GM21515 (cell line): Measurements from ENCODE around the gene TSHZ2.
A peak's percentile ranks its signal among the peaks of the same experiment; 100 is the strongest.

Source experiments
- ATAC-seq: cut with Tn5 transposase; IDR thresholded peaks from one replicate; pipeline ENCODE4 v1.9.1; 2021; ENCODE audit not compliant: unreplicated experiment

Gene TSHZ2

GRCh38 chr20:53190225-53190624 is 218.1 kb downstream of the TSHZ2 start:
- ATAC-seq, result no peak

DNA sequence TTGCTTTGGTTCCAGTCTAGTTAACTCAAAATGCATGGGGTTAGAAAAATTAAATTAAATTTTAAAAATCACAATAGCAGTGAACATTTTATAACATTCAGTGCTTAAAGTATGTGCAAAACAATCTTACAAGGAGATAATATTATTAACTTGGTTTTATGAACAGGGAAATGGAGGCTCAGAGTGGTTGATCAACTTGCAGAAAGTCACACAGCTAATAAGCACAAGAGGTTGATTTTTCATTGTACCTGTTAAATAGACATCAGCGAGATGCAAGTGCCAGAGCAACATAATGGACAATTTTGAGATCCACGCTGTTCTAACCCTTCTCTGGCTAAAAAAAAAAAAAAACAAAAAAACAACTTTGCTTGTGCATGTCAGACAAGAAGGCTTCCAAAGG is 219.8 kb downstream of the TSHZ2 start:
- no peak for ATAC-seq

- ATAC-seq, result no peak
Measured at GRCh38 chr20:53194306-53195290, 222.4 kb downstream of the TSHZ2 start.

DNA sequence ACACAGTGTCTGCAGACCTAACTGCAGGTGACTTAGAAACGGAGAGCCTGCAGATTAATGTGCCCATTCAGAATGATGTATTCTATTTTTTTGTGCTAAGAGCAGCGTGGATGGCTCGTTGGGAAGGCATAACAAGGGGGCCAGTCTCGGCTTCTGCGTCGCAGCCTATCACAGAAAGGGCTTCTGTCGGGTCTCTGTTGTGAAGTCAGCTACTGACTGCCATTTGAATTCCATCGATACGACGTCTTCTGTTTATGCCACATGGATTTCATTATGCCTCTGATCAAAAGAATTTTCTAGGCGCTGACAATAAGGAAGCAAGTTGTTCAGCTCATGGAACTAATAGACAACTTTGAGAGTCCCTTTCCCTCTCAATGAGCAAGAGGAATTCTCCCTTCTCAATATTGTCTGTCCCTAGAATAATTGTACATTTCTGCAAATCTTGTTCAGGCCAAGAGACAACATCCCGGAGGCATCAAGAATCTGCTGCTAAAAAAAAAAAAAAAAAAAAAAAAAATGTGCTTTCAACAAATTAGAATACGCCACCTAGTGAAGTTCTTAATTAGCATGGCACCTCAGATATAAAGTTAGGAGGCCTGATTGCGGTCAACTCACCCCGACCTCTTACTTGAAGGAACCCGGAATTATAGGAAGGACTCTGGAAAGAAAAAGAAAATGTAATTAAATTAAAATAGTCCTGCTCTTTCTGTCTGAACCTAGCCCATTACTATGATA is 223.9 kb downstream of the TSHZ2 start:
- ATAC-seq, result no peak

DNA sequence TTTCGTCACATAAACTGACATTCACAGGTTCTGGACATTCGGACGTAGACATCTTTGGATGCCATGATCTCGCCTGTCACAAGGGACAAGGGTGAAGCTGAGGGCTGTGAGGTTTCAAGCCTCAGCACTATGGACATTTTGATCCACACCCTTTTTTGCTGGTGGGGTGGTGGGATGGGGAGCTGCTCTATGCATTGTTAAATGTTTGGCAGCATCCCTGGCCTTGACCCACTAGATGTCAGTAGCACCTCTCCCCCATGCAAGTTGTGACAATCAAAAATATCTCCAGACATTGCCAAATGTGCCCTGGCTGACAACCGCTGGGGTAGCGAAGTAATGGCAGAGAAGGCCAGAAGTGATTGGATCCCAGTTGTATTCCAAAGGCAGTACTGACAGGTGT is 229.4 kb downstream of the TSHZ2 start:
- no peak for ATAC-seq

- no peak for ATAC-seq
Measured at GRCh38 chr20:53202777-53203176, 230.6 kb downstream of the TSHZ2 start.

DNA sequence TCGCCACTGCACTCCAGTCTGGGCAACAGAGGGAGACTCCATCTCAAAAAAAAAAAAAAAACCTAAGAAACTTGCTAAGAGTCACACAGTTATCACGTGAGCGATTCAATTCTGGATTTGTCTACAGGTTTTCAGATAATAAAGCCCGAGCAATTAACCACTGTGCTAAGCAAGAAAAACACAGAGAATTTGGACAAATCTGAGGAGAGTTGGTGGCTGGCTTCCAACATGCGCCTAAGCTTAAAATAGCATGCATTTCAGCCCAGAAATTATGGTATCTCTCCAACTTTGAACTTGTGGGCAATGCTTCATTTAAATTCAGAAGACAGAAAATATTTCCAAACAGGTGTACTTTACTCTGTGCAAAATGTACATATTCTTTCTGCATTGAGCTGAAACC is 232.9 kb downstream of the TSHZ2 start:
- no peak for ATAC-seq

GRCh38 chr20:53208110-53208832 is 236.1 kb downstream of the TSHZ2 start:
- no peak for ATAC-seq

DNA sequence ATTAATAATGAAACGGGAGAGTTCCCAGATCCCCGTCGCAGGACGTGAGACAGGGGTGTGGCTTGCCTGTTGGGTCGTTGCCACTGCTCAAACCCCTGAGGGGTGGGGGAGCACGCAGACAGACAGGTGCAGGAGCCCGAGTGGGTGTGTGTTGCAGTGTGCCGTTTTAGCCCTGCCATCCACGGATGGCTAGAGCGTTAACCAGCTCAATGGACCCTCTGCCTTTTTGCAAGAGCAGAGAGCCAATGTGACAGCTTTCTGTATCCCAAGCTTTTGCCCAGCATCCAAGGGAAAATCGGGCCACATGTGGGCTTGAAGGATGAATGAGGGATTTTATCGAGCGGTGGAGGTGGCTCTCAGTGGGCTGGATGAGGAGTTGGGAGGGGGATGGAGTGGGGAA is 237.9 kb downstream of the TSHZ2 start:
- no peak for ATAC-seq

- ATAC-seq, result no peak
Measured at GRCh38 chr20:53210931-53211330, 238.8 kb downstream of the TSHZ2 start.

- ATAC-seq, result no peak
Measured at GRCh38 chr20:53212018-53212417, 239.9 kb downstream of the TSHZ2 start.

- ATAC-seq, result no peak
Measured at GRCh38 chr20:53214392-53214791, 242.2 kb downstream of the TSHZ2 start.

GRCh38 chr20:53215166-53215565 is 243.0 kb downstream of the TSHZ2 start:
- no peak for ATAC-seq

- ATAC-seq, result no peak
Measured at GRCh38 chr20:53216478-53216855, 244.3 kb downstream of the TSHZ2 start.

DNA sequence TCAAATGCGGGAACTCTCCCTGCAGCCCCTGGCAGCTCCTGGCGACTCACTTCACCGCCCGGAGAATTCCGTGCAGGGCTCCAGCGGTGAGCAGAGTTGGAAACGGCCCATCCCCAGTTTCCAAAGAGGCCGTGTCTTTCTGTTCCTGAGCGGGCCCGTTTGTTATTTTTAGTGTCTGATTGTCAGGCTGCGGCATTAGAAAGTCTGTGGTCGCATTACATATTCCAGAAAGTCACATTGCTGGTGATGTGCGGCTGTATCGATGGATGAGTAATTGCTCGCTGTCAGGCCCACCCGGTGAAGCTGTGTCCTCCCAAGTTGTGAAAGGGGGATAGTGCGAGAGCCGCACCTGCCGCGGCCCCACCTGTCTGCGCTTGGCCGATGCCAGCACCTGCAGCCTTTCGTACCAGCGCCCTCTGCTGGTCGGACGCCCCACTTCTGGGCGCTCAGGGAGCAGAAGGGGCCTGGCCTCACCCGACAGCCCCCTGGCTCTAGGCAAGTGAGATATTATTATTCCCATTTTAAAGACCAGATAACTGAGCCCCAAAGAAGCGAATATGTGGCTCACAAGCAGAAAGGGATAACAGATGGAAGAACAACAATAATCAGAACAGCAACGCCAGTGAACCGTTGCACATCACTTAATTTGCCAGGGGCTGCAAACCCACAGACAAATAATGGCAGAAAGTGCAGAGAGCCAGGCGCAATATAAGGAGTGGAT is 244.9 kb downstream of the TSHZ2 start:
- peak; percentile 79 for ATAC-seq

GRCh38 chr20:53220482-53221307 is 248.5 kb downstream of the TSHZ2 start:
- ATAC-seq, result no peak

- no peak for ATAC-seq
Measured at GRCh38 chr20:53221731-53222130, 249.6 kb downstream of the TSHZ2 start.

GRCh38 chr20:53222416-53222815 is 250.3 kb downstream of the TSHZ2 start:
- ATAC-seq, result no peak

- no peak for ATAC-seq
Measured at GRCh38 chr20:53222932-53223331, 250.8 kb downstream of the TSHZ2 start.

DNA sequence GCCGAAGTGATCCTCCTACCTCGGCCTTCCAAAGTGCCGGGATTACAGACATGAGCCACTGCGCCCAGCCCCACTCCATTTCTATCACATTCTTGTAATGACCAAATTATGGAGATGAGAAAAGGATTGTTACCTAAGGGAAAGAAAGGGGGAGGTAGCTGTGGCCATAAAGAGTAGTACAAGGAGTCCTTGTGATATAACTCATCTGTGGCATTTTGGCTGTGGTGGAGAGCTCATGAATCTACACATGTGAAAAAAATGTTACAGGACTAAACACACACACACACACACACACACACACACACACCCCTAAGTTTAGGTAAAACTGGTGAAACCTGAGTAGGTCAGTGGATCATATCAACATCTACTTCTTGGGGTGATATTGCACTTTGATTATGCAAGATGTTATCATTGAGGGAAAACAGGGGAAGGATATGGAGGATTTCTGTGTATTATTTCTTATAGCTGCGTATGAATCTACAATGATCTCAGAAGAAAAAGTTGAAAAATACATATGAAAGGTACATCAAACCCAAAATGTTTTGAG is 251.5 kb downstream of the TSHZ2 start:
- no peak for ATAC-seq
